AG04449 (cell line): ENCODE results near the gene KRT12.

Experiments used
- CTCF ChIA-PET: fragments of 350-600 bp; formaldehyde crosslinking; extraction: SDS; loops from one replicate; lab custom pipeline; 2021; ENCODE audit warnings: antibody characterized with exemption; lab: Yijun Ruan, JAX
- POLR2A ChIA-PET: fragments of 400-600, 350-600 bp; formaldehyde crosslinking; extraction: SDS; loops from one replicate; lab custom pipeline; 2020; ENCODE audit warnings: antibody characterized with exemption, inconsistent platforms; lab: Yijun Ruan, JAX
- DNase-seq: peaks from one replicate; pipeline ENCODE4 v3.0.0-alpha.2; 2010; ENCODE audit warnings: low read depth, low spot score
- H3K4me3 ChIP-seq: 2 replicates; pipeline ENCODE4 v1.5.1; 2011; ENCODE audit warnings: low read depth, mild to moderate bottlenecking, control low read depth, low read length
- CTCF ChIP-seq: IDR thresholded peaks from one replicate; pipeline ENCODE4 v1.5.1; 2011; ENCODE audit warnings: mild to moderate bottlenecking, moderate library complexity, low read length, control low read depth, inconsistent platforms; ENCODE audit not compliant: insufficient read depth; ENCODE audit errors: missing control alignments

KRT12 gene

GRCh38 chr17:40813804-40814203 lies 53.2 kb downstream of the KRT12 start:
- no peak for DNase-seq
- POLR2A ChIA-PET, result no interaction called here

GRCh38 chr17:40812639-40813038 lies 54.4 kb downstream of the KRT12 start:
- H3K4me3 ChIP-seq, result no peak overlapping the region
- no peak for TF ChIP-seq CTCF
- ChIA-PET CTCF (interaction anchor here (0.5 to 12.5 kb wide), 4 partner anchors 9 to 1213 kb away, joined by 3 to 325 read pairs (median 6); no protein-coding TSS in a partner anchor), POLR2A (no interaction called here)
- no peak for DNase-seq

More at GRCh38 chr17:40813804-40814203, 53.2 kb downstream of the KRT12 start:
- TF ChIP-seq CTCF, result no peak
- H3K4me3 ChIP-seq, result no peak overlapping the region
- CTCF ChIA-PET, result interaction anchor here (2.8 kb wide), 1 partner anchor 849 kb away, joined by 22 read pairs; no protein-coding TSS in a partner anchor
